GM10248 (cell line): Measurements from ENCODE around the gene OR51G2.

Experiments used
- CTCF ChIA-PET: fragments of 300-600 bp; sonication (Branson Sonifier 250); formaldehyde crosslinking; extraction: SDS; loops from one replicate; lab custom pipeline; 2021; ENCODE audit warnings: antibody characterized with exemption; lab: Yijun Ruan, JAX
- POLR2A ChIA-PET: fragments of 350-650 bp; sonication (Branson Sonifier 250); formaldehyde crosslinking; extraction: SDS; loops from one replicate; lab custom pipeline; 2020; ENCODE audit warnings: antibody characterized with exemption; lab: Yijun Ruan, JAX
- DNase-seq: peaks from one replicate; pipeline ENCODE4 v3.0.0; 2012; ENCODE audit errors: extremely low spot score
- TF ChIP-seq, protein P1 (sequence below): IDR thresholded peaks from 2 replicates; pipeline ENCODE4 v1.5.1; 2012; ENCODE audit warnings: mild to moderate bottlenecking, low read depth; ENCODE audit errors: extremely low read depth, missing control alignments, control extremely low read depth

Gene OR51G2

DNA sequence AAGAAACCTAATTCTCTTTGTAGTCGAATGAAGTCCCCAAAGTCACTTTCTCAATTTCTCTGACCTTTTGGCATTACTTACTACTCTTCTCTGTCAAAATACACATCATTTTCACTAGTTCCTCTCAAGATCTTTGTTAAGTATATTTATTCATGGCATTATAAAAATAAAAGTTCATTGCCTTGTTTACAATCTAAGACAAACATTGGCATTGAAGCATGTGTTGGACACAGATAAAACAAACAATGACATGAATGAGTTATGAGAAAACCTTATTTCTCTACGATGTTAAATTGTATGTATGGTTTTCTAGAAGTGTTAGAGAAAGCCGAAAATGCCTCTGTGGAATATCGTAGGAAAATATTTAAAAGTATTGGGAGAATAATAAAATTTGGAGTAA is 13.6 kb upstream of the OR51G2 start:
- CTCF ChIA-PET = interaction anchor here (0.8 to 1.3 kb wide), 2 partner anchors 12 to 41 kb away, joined by 3 to 4 read pairs; no protein-coding TSS in a partner anchor
- TF ChIP-seq, protein P1, sequence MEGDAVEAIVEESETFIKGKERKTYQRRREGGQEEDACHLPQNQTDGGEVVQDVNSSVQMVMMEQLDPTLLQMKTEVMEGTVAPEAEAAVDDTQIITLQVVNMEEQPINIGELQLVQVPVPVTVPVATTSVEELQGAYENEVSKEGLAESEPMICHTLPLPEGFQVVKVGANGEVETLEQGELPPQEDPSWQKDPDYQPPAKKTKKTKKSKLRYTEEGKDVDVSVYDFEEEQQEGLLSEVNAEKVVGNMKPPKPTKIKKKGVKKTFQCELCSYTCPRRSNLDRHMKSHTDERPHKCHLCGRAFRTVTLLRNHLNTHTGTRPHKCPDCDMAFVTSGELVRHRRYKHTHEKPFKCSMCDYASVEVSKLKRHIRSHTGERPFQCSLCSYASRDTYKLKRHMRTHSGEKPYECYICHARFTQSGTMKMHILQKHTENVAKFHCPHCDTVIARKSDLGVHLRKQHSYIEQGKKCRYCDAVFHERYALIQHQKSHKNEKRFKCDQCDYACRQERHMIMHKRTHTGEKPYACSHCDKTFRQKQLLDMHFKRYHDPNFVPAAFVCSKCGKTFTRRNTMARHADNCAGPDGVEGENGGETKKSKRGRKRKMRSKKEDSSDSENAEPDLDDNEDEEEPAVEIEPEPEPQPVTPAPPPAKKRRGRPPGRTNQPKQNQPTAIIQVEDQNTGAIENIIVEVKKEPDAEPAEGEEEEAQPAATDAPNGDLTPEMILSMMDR = no peak

DNA sequence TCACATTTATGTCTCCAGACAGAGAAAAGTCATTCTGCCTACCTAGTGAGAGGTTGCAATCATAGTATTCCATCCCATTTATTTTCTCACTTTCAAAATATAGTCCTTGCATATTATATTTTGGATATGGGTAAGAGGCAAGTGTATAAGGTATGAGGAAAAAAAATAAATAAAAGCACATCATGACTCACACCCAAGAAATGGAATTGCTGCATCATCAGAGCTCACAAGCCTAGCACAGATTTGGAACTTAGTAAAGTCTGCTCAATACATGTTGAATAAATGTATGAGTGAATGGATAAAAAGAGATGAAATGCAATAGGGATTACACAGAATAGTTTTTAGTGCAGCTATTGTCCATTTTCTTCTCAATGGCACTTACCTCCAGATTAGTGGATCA is 7.5 kb upstream of the OR51G2 start:
- ChIA-PET CTCF (interaction anchor here (2.6 kb wide), 1 partner anchor 9 kb away, joined by 11 read pairs; the partner anchor contains the start of gene OR51G2), POLR2A (no interaction called here)
- DNase-seq = no peak
- TF ChIP-seq, protein P1 = no peak

More for the DNA sequence above, 13.6 kb upstream of the OR51G2 start:
- no peak for DNase-seq
- POLR2A ChIA-PET = no interaction called here

- ChIA-PET POLR2A (no interaction called here), CTCF (no interaction called here)
- TF ChIP-seq, protein P1 = no peak
- DNase-seq = no peak
Measured at GRCh38 chr11:4924239-4924638, 5.1 kb upstream of the OR51G2 start, which contains the start of gene OR51G1. TSS of gene OR51G1 (minus strand) at chr11:4924339. CDS start at chr11:4924339, 0 bp downstream.

DNA sequence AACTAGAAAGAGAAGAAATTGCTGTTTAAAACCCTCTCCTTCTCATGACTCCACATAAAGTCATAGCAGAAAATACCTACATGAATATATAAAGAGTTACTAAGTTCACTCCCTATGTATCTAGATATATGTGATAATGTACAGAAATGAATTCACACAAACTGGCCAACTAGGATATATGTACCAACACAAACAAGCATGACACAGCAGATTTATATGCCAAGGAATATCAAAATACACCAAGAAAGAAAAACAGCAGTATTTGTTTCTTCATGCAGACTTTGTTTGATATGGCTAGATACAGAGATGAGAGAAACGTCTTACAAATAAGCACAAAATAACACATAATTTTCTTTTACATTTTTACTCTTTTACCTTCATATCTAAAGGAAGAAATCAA is 3.2 kb upstream of the OR51G2 start:
- ChIA-PET POLR2A (no interaction called here), CTCF (no interaction called here)
- TF ChIP-seq, protein P1 = no peak
- DNase-seq = no peak

- no peak for DNase-seq
- ChIA-PET POLR2A (no interaction called here), CTCF (no interaction called here)
- TF ChIP-seq, protein P1 = no peak
Measured at GRCh38 chr11:4921796-4922195, 2.6 kb upstream of the OR51G2 start.

DNA sequence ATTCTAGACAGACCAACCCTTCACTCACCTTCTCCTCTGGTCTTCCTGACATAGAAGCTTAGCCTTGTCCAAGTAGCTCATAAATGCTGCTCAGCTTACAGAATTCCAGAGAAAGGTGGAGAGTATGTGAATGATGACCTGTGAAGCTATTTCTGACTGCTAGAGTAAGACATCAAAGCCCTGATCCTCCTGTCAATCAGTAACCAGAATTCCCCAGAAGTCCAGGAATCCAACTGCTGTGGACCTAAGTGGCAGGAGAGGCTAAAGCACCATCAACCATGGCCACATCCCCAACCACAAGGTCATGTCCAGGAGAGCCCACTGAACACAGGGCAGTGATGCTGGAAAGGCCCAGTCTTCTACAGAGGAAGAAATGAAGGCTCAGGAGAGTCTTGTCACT is 2.6 kb downstream of the OR51G2 start:
- CTCF ChIA-PET = interaction anchor here (1.1 to 3.3 kb wide), 4 partner anchors 10 to 22 kb away, joined by 3 to 11 read pairs (median 4); partner anchors contain the start of gene OR51A7
- POLR2A ChIA-PET = no interaction called here
- TF ChIP-seq, protein P1 = no peak
- no peak for DNase-seq
